Osteoblast (primary cell): ENCODE measurements around the gene CHST15. TPM values are rescaled to one million over a fixed set of nuclear protein-coding genes. Genes with fewer than 3 reads are reported as not detected.

Experiments
- DNase-seq: peaks from one replicate; pipeline ENCODE4 v3.0.0; 2011; ENCODE audit warnings: low spot score, mixed read lengths; ENCODE audit not compliant: insufficient read length; ENCODE audit errors: missing footprints
- H2AFZ ChIP-seq: 2 replicates; pipeline ENCODE4 v1.6.0; 2011; ENCODE audit warnings: mild to moderate bottlenecking, low read length
- H3K27ac ChIP-seq: 2 replicates; pipeline ENCODE4 v1.5.1; 2011; ENCODE audit warnings: mild to moderate bottlenecking, low read depth, low read length, moderate library complexity
- H3K27me3 ChIP-seq: 2 replicates; pipeline ENCODE4 v1.6.0; 2012; ENCODE audit warnings: mild to moderate bottlenecking, control low read depth, inconsistent platforms, low read length, moderate library complexity; ENCODE audit not compliant: insufficient read depth
- H3K36me3 ChIP-seq: 2 replicates; pipeline ENCODE4 v1.5.1; 2011; ENCODE audit warnings: mild to moderate bottlenecking, low read length, control low read depth, moderate library complexity; ENCODE audit not compliant: insufficient read depth
- H3K4me1 ChIP-seq: 2 replicates; pipeline ENCODE4 v1.5.1; 2011; ENCODE audit warnings: mild to moderate bottlenecking, low read length, control low read depth, moderate library complexity; ENCODE audit not compliant: insufficient read depth
- H3K4me2 ChIP-seq: 2 replicates; pipeline ENCODE4 v1.6.0; 2011; ENCODE audit warnings: mild to moderate bottlenecking, low read length; ENCODE audit not compliant: insufficient read depth
- H3K4me3 ChIP-seq: fragments of 200-600 bp; sonication (generic); 3 replicates; pipeline ENCODE4 v1.5.1; 2012; ENCODE audit warnings: mild to moderate bottlenecking, low read length, inconsistent platforms; ENCODE audit not compliant: insufficient read depth
- H3K79me2 ChIP-seq: 2 replicates; pipeline ENCODE4 v1.6.0; 2012; ENCODE audit warnings: mild to moderate bottlenecking, low read length, control low read depth, inconsistent platforms; ENCODE audit not compliant: insufficient read depth
- H3K9me3 ChIP-seq: 2 replicates; pipeline ENCODE4 v1.5.1; 2011; ENCODE audit warnings: low read depth, low read length, control low read depth
- H4K20me1 ChIP-seq: 2 replicates; pipeline ENCODE4 v1.6.0; 2012; ENCODE audit warnings: mild to moderate bottlenecking, low read length, control low read depth; ENCODE audit not compliant: insufficient read depth
- total RNA-seq: library from RNA; depleted of rRNA; stranded (reverse); fragments of >200 nt; gene quantifications from 2 replicates; pipeline ENCODE4 v1.2.3, GENCODE V29; 2012
- TF ChIP-seq, protein P1 (sequence below): IDR thresholded peaks from 2 replicates; pipeline ENCODE4 v1.5.1; 2011; ENCODE audit warnings: mild to moderate bottlenecking, low read depth, low read length, moderate library complexity; ENCODE audit errors: extremely low read depth

Gene CHST15
- total RNA-seq, 1 donor = 22.8 TPM

DNA sequence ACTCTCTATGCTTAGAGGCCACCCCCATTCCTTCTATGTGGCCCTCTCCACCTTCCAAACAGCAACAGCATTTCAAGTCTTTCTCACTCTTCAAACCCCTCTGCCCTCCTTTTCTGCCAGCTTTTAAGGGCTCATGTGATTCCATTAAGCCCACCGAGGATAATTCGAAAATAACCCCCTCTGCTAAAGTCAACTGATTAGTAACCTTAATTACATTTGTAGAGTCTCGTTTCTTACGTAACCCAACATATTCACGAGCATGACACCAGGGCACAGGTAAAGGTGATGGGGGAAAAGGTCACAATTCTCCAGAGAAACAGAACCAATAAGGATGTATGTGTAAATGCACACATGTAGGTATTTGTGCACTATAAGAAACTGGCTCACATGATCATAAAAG is 6.7 kb upstream of the CHST15 start:
- DNase-seq = peak; percentile 49
- Histone ChIP-seq H3K27me3 (peaks cover 12% of the 10 kb centered on the region), H4K20me1 (no peaks in the 10 kb centered on the region), H3K36me3 (no peaks in the 10 kb centered on the region), H3K79me2 (no peaks in the 10 kb centered on the region), H3K4me1 (no peaks in the 10 kb centered on the region), H3K9me3 (peaks cover 9% of the 10 kb centered on the region), H2AFZ (no peak overlapping the region), H3K4me3 (no peak overlapping the region), H3K4me2 (no peak overlapping the region), H3K27ac (no peak overlapping the region)
- TF ChIP-seq, protein P1, sequence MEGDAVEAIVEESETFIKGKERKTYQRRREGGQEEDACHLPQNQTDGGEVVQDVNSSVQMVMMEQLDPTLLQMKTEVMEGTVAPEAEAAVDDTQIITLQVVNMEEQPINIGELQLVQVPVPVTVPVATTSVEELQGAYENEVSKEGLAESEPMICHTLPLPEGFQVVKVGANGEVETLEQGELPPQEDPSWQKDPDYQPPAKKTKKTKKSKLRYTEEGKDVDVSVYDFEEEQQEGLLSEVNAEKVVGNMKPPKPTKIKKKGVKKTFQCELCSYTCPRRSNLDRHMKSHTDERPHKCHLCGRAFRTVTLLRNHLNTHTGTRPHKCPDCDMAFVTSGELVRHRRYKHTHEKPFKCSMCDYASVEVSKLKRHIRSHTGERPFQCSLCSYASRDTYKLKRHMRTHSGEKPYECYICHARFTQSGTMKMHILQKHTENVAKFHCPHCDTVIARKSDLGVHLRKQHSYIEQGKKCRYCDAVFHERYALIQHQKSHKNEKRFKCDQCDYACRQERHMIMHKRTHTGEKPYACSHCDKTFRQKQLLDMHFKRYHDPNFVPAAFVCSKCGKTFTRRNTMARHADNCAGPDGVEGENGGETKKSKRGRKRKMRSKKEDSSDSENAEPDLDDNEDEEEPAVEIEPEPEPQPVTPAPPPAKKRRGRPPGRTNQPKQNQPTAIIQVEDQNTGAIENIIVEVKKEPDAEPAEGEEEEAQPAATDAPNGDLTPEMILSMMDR = no peak

DNA sequence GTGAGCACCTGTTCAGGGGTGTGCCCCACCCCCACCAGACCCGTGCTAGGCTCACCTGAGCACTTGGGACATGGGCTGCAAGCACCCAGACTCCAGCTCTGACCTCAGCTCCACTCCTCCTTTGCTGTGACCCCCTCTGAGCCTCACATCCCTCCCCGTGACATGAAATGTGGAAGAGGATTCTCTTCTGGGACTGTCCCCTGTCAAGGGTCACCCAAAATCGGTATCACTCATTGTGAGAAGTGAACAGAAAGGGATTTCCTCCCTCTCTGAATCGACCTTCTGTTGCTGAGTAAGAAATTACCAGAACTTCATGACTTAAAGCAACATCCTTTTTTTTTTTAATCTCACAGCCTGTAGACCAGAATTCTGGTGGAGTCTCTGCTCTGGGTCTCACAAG is 6.2 kb upstream of the CHST15 start:
- H3K27ac ChIP-seq = no peak overlapping the region
- TF ChIP-seq, protein P1 = no peak
- H3K4me1 ChIP-seq = no peaks in the 10 kb centered on the region
- H3K4me3 ChIP-seq = no peak overlapping the region
- H3K9me3 ChIP-seq = peaks cover 9% of the 10 kb centered on the region
- H2AFZ ChIP-seq = no peak overlapping the region
- H4K20me1 ChIP-seq = no peaks in the 10 kb centered on the region
- H3K4me2 ChIP-seq = no peak overlapping the region
- DNase-seq = no peak
- peaks cover 12% of the 10 kb centered on the region for H3K27me3 ChIP-seq
- no peaks in the 10 kb centered on the region for H3K36me3 ChIP-seq
- no peaks in the 10 kb centered on the region for H3K79me2 ChIP-seq

DNA sequence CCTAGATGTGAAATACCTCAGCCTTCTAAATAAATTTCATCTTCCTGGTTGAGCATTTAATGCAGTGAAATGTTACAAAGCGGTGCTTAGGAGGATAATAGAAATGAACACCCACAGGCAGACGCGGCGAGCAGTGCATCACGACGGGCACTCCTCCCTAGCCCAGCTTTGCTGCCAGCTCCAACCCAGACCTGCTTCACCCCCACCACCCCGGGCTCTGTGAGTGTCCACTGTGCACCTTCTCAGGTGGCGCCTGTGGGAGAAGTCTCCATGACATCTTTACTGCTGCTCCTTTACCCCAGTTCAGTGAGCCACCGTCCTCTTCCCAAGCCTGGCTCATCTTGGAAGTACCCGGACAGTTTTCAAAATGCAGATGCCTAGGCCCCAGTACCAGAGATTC is 5.2 kb upstream of the CHST15 start:
- DNase-seq = no peak
- TF ChIP-seq, protein P1 = no peak
- Histone ChIP-seq H3K4me3 (no peak overlapping the region), H3K79me2 (no peaks in the 10 kb centered on the region), H3K9me3 (peaks cover 9% of the 10 kb centered on the region), H3K27ac (no peak overlapping the region), H3K4me1 (peaks cover 3% of the 10 kb centered on the region), H4K20me1 (no peaks in the 10 kb centered on the region), H3K36me3 (no peaks in the 10 kb centered on the region), H3K27me3 (peaks cover 12% of the 10 kb centered on the region), H2AFZ (no peak overlapping the region), H3K4me2 (no peak overlapping the region)

DNA sequence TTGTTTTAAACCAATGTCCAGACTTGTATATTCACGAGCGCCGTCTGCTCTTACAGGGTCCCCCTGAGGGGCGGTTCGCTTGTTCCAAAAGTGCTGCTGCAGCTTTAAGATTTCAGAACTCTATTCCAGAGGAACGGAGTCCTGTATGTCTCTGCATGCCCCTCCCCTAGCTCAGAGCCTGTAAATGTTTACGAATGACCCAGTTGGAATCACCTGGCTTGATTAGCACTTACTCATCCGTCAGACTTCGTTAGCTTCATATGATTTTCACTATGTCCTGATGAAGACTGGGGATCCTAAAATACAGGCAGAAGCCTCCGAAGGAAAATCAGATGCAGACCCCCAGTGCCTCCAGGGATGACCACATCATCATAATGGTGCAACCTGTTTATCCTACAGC is 4.5 kb upstream of the CHST15 start:
- TF ChIP-seq, protein P1 = no peak
- Histone ChIP-seq H3K4me3 (no peak overlapping the region), H2AFZ (no peak overlapping the region), H3K9me3 (peaks cover 9% of the 10 kb centered on the region), H3K27me3 (peaks cover 12% of the 10 kb centered on the region), H3K4me2 (no peak overlapping the region), H3K36me3 (no peaks in the 10 kb centered on the region), H3K4me1 (peaks cover 3% of the 10 kb centered on the region), H3K27ac (no peak overlapping the region), H3K79me2 (no peaks in the 10 kb centered on the region), H4K20me1 (no peaks in the 10 kb centered on the region)
- DNase-seq = no peak
